HepG2 (cell line): ENCODE data around the gene SPI1. TPM values are rescaled to one million over a fixed set of nuclear protein-coding genes. Genes with fewer than 3 reads are reported as not detected.

ENCODE experiments used
- ATF7-NPFF ChIP-seq: sonication (generic); formaldehyde crosslinking; IDR thresholded peaks from 2 replicates; pipeline ENCODE4 v1.8.1; 2023; ENCODE audit warnings: mild to moderate bottlenecking, low read depth, missing genetic modification reagents, moderate library complexity
- CBFB ChIP-seq: sonication (generic); formaldehyde crosslinking; IDR thresholded peaks from 2 replicates; pipeline ENCODE4 v1.4.0; 2020; ENCODE audit warnings: missing genetic modification reagents
- CBX5 ChIP-seq: sonication (generic); formaldehyde crosslinking; IDR thresholded peaks from 2 replicates; pipeline ENCODE4 v1.4.0; 2020; ENCODE audit warnings: missing genetic modification reagents, borderline replicate concordance
- CEBPZ ChIP-seq: IDR thresholded peaks from 2 replicates; pipeline ENCODE4 v1.6.1; 2012; ENCODE audit warnings: low read length, improper control_type of control experiment
- GATA4 ChIP-seq: sonication (generic); IDR thresholded peaks from 2 replicates; pipeline ENCODE4 v1.6.1; 2016; ENCODE audit warnings: antibody characterized with exemption, low read depth, borderline replicate concordance
- IKZF1 ChIP-seq: fragments of 450-650 bp; IDR thresholded peaks from 2 replicates; pipeline ENCODE4 v1.7.1; 2016
- KLF15 ChIP-seq: sonication (generic); formaldehyde crosslinking; IDR thresholded peaks from 2 replicates; pipeline ENCODE4 v1.8.1; 2023; ENCODE audit warnings: borderline replicate concordance, mild to moderate bottlenecking, inconsistent platforms, missing genetic modification reagents, mixed read lengths
- MAZ ChIP-seq, 2 experiments: sonication (generic) in 1 of 2; formaldehyde crosslinking in 1 of 2; IDR thresholded peaks; 2 replicates each; pipeline versions ENCODE4 v1.5.0 to v1.6.1; 2012 to 2020; ENCODE audit warnings: low read depth in 2 of 2, mild to moderate bottlenecking in 2 of 2, borderline replicate concordance in 1 of 2, improper control_type of control experiment in 1 of 2, low read length in 1 of 2, missing genetic modification reagents in 1 of 2, moderate library complexity in 1 of 2
- MED13 ChIP-seq: sonication (generic); formaldehyde crosslinking; IDR thresholded peaks from 2 replicates; pipeline ENCODE4 v1.5.0; 2020; ENCODE audit warnings: missing genetic modification reagents
- MTA1 ChIP-seq: sonication (generic); formaldehyde crosslinking; IDR thresholded peaks from 2 replicates; pipeline ENCODE4 v1.4.0; 2020; ENCODE audit warnings: missing genetic modification reagents, mild to moderate bottlenecking, borderline replicate concordance
- NFIC ChIP-seq: IDR thresholded peaks from 2 replicates; pipeline ENCODE4 v1.6.1; 2012; ENCODE audit warnings: mild to moderate bottlenecking, low read length, inconsistent platforms
- RXRB ChIP-seq: IDR thresholded peaks from 2 replicates; pipeline ENCODE4 v1.6.1; 2016; ENCODE audit warnings: borderline replicate concordance, missing genetic modification reagents, missing compliant biosample characterization
- SALL2 ChIP-seq: sonication (generic); formaldehyde crosslinking; IDR thresholded peaks from 2 replicates; pipeline ENCODE4 v1.8.1; 2023; ENCODE audit warnings: mild to moderate bottlenecking, missing genetic modification reagents, inconsistent platforms
- SMARCC2 ChIP-seq: fragments of 450-650 bp; IDR thresholded peaks from 2 replicates; pipeline ENCODE4 v1.6.1; 2017; ENCODE audit warnings: antibody characterized with exemption, mild to moderate bottlenecking
- STAT5B ChIP-seq: sonication (generic); formaldehyde crosslinking; IDR thresholded peaks from 2 replicates; pipeline ENCODE4 v1.4.0; 2020; ENCODE audit warnings: missing genetic modification reagents
- SUZ12 ChIP-seq: fragments of 150-350 bp; IDR thresholded peaks from 2 replicates; pipeline ENCODE4 v1.6.1; 2014; ENCODE audit warnings: low read depth, low read length
- ZBTB10 ChIP-seq: sonication (generic); formaldehyde crosslinking; IDR thresholded peaks from 2 replicates; pipeline ENCODE4 v1.4.0; 2020; ENCODE audit warnings: missing genetic modification reagents, borderline replicate concordance
- ZNF10 ChIP-seq: sonication (generic); formaldehyde crosslinking; IDR thresholded peaks from 2 replicates; pipeline ENCODE4 v1.4.0; 2020; ENCODE audit warnings: mild to moderate bottlenecking, low read depth, missing genetic modification reagents, borderline replicate concordance
- ZNF121 ChIP-seq: sonication (generic); formaldehyde crosslinking; IDR thresholded peaks from 2 replicates; pipeline ENCODE4 v1.5.0; 2020; ENCODE audit warnings: mild to moderate bottlenecking, missing genetic modification reagents
- ZNF20 ChIP-seq: sonication (generic); formaldehyde crosslinking; IDR thresholded peaks from 2 replicates; pipeline ENCODE4 v1.4.0; 2020; ENCODE audit warnings: mild to moderate bottlenecking, moderate library complexity, missing genetic modification reagents
- ZNF563 ChIP-seq: sonication (generic); formaldehyde crosslinking; IDR thresholded peaks from 2 replicates; pipeline ENCODE4 v1.8.0; 2022; ENCODE audit warnings: mild to moderate bottlenecking, moderate library complexity, missing genetic modification reagents
- ZNF644 ChIP-seq: IDR thresholded peaks from 2 replicates; pipeline ENCODE4 v1.6.1; 2016; ENCODE audit warnings: low read depth
- polyA plus RNA-seq, 8 experiments: library from polyadenylated mRNA; depleted of rRNA in 3 of 8; stranded (reverse) in 7 of 8; unstranded in 1 of 8; fragments of >200 nt; fragmentation: Illumina TruSeq in 4 of 8; extraction: Trizol in 4 of 8; gene quantifications; 2 replicates each; pipeline versions ENCODE4 v1.2.1 to v1.2.3, GENCODE V29; 2011 to 2016; ENCODE audit warnings: low read depth in 4 of 8, missing spikeins in 1 of 8, mixed read lengths in 1 of 8; ENCODE audit not compliant: insufficient read depth in 1 of 8
- total RNA-seq, 5 experiments: library from RNA; depleted of rRNA; stranded (reverse); fragments of >200 nt; fragmentation: Illumina TruSeq; extraction: Trizol; gene quantifications; 2 replicates each; pipeline ENCODE4 v1.2.3, GENCODE V29; 2016; ENCODE audit warnings: low read depth in 1 of 5
- TF ChIP-seq, protein P1 (sequence below): sonication (generic); formaldehyde crosslinking; IDR thresholded peaks from 2 replicates; pipeline ENCODE4 v1.8.1; 2022; ENCODE audit warnings: mild to moderate bottlenecking, missing genetic modification reagents

The SPI1 gene
- total and polyA plus RNA-seq, 2 of the 13 experiments (the other 11 are each of a cell fraction or from before 2014, with no cell fraction given) = not detected

- TF ChIP-seq SUZ12 = no peak
- TF ChIP-seq MTA1 (CRISPR knock-in tag) = peak; percentile 85; the same call in 1 of the 2 replicates
- peak; percentile 43; the same call in 1 of the 2 replicates for TF ChIP-seq ATF7-NPFF (CRISPR knock-in tag)
- no peak for TF ChIP-seq ZNF121
- TF ChIP-seq ZNF20 (CRISPR knock-in tag) = no peak
- peak; percentile 84 for TF ChIP-seq ZNF644 (CRISPR knock-in tag)
- TF ChIP-seq CEBPZ = no peak
- TF ChIP-seq NFIC = no peak
- no peak for TF ChIP-seq ZNF10 (CRISPR knock-in tag)
- no peak for TF ChIP-seq ZBTB10 (CRISPR knock-in tag)
- TF ChIP-seq MED13 (CRISPR knock-in tag) = no peak
- TF ChIP-seq MAZ (IDR thresholded peaks at IDR 0.05; ENCODE audit: borderline replicate concordance, low read depth, low read length) = 0 out of 2 replicates have a peak, but pooled peaks have one; percentile 26
- peak; percentile 87 for TF ChIP-seq MAZ (CRISPR knock-in tag; IDR thresholded peaks at IDR 0.05; ENCODE audit: low read depth)
- TF ChIP-seq IKZF1 = no peak
- no peak for TF ChIP-seq KLF15 (CRISPR knock-in tag)
- no peak for TF ChIP-seq GATA4
- TF ChIP-seq RXRB = peak; percentile 83
- peak; percentile 60; the same call in 1 of the 2 replicates for TF ChIP-seq CBX5 (CRISPR knock-in tag)
- TF ChIP-seq STAT5B (CRISPR knock-in tag) = no peak
- TF ChIP-seq, protein P1, sequence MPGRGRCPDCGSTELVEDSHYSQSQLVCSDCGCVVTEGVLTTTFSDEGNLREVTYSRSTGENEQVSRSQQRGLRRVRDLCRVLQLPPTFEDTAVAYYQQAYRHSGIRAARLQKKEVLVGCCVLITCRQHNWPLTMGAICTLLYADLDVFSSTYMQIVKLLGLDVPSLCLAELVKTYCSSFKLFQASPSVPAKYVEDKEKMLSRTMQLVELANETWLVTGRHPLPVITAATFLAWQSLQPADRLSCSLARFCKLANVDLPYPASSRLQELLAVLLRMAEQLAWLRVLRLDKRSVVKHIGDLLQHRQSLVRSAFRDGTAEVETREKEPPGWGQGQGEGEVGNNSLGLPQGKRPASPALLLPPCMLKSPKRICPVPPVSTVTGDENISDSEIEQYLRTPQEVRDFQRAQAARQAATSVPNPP (CRISPR knock-in tag) = no peak
- peak; percentile 97 for TF ChIP-seq CBFB (CRISPR knock-in tag)
- TF ChIP-seq SMARCC2 = no peak
- TF ChIP-seq SALL2 (CRISPR knock-in tag) = peak; percentile 31; the same call in 1 of the 2 replicates
- peak; percentile 30; the same call in 1 of the 2 replicates for TF ChIP-seq ZNF563
Observed at GRCh38 chr11:47355283-47356128, 22.8 kb downstream of the SPI1 start (continued).
